GM18517 (cell line): ENCODE results near the gene PCDHGA1.

Experiments used
- ATAC-seq: cut with Tn5 transposase; IDR thresholded peaks from one replicate; pipeline ENCODE4 v1.9.1; 2021; ENCODE audit warnings: mild to moderate bottlenecking, moderate library complexity; ENCODE audit not compliant: unreplicated experiment

The PCDHGA1 gene

GRCh38 chr5:141512390-141512910, 182.1 kb downstream of the PCDHGA1 start:
- no peak for ATAC-seq

- no peak for ATAC-seq
These were observed 182.8 kb downstream of the PCDHGA1 start for GRCh38 chr5:141512911-141513626.

GRCh38 chr5:141513627-141514329, 183.5 kb downstream of the PCDHGA1 start:
- ATAC-seq: peak; percentile 37

GRCh38 chr5:141514330-141515133, 184.2 kb downstream of the PCDHGA1 start:
- peak; percentile 11 for ATAC-seq

- ATAC-seq: no peak
These were observed 184.8 kb downstream of the PCDHGA1 start for GRCh38 chr5:141515141-141515540.

GRCh38 chr5:141515946-141516671, 185.8 kb downstream of the PCDHGA1 start:
- no peak for ATAC-seq

GRCh38 chr5:141516672-141517025, 186.3 kb downstream of the PCDHGA1 start:
- no peak for ATAC-seq

- ATAC-seq: no peak
These were observed 187.0 kb downstream of the PCDHGA1 start for GRCh38 chr5:141517312-141517711.

GRCh38 chr5:141517880-141518617, 187.7 kb downstream of the PCDHGA1 start:
- no peak for ATAC-seq

- no peak for ATAC-seq
These were observed 188.3 kb downstream of the PCDHGA1 start for GRCh38 chr5:141518618-141519015.

- ATAC-seq: no peak
These were observed 189.6 kb downstream of the PCDHGA1 start for GRCh38 chr5:141519605-141520565.

GRCh38 chr5:141521244-141521781, 191.0 kb downstream of the PCDHGA1 start:
- no peak for ATAC-seq

GRCh38 chr5:141522301-141522700, 192.0 kb downstream of the PCDHGA1 start:
- no peak for ATAC-seq

- no peak for ATAC-seq
These were observed 193.7 kb downstream of the PCDHGA1 start for GRCh38 chr5:141523991-141524390.

GRCh38 chr5:141524604-141525597, 194.6 kb downstream of the PCDHGA1 start:
- peak; percentile 68 for ATAC-seq

GRCh38 chr5:141525653-141526052, 195.3 kb downstream of the PCDHGA1 start:
- no peak for ATAC-seq

GRCh38 chr5:141527426-141527825, 197.1 kb downstream of the PCDHGA1 start:
- no peak for ATAC-seq
